Uterus (tissue), 4 donors: ENCODE measurements around the gene EXOC4. TPM values are rescaled to one million over a fixed set of nuclear protein-coding genes. Genes with fewer than 3 reads are reported as not detected.

Experiments
- DNase-seq, 2 donors: peaks; one replicate each; pipeline ENCODE4 v3.0.0-alpha.2; 2019 to 2020
- H3K27ac ChIP-seq, 2 donors: fragments of 200-600 bp; sonication (generic); 1 replicate in 1 of 2; 2 replicates in 1 of 2; pipeline ENCODE4 v1.5.1; 2016 to 2018
- H3K27me3 ChIP-seq, 2 donors: fragments of 200-600 bp; sonication (generic); one replicate each; pipeline ENCODE4 v1.5.1; 2018 to 2019; ENCODE audit warnings: control low read depth in 1 of 2
- H3K36me3 ChIP-seq, 2 donors: fragments of 200-600 bp; sonication (generic); one replicate each; pipeline ENCODE4 v1.5.1; 2019; ENCODE audit warnings: control low read depth in 1 of 2
- H3K4me1 ChIP-seq, 2 donors: fragments of 200-600 bp; sonication (generic); one replicate each; pipeline ENCODE4 v1.5.1; 2018 to 2019; ENCODE audit warnings: control low read depth in 1 of 2
- H3K4me3 ChIP-seq, 2 donors: fragments of 200-600 bp; sonication (generic); 1 replicate in 1 of 2; 2 replicates in 1 of 2; pipeline ENCODE4 v1.5.1; 2018 to 2019; ENCODE audit warnings: mild to moderate bottlenecking in 1 of 2
- H3K9me3 ChIP-seq, 2 donors: fragments of 200-600 bp; sonication (generic); one replicate each; pipeline ENCODE4 v1.5.1; 2019; ENCODE audit warnings: control low read depth in 1 of 2
- POLR2A ChIP-seq, 2 donors: fragments of 450-650 bp; IDR thresholded peaks; one replicate each; pipeline ENCODE4 v1.6.1; 2016; ENCODE audit warnings: antibody characterized with exemption in 2 of 2, mild to moderate bottlenecking in 1 of 2, moderate library complexity in 1 of 2
- intact Hi-C: fragments of 100-400 bp; cut with DNase I; formaldehyde crosslinking; loops from one replicate; pipeline ENCODE4 v1.15.1; 2023; ENCODE audit warnings: low total_unique reads
- total RNA-seq, 4 donors: library from RNA; depleted of rRNA in 3 of 4; stranded (reverse); fragments of >200 nt in 3 of 4; gene quantifications; one replicate each; pipeline versions ENCODE4 v1.1.0 to v1.2.4, GENCODE V29; 2014 to 2023
- TF ChIP-seq, protein P1 (sequence below), 4 experiments: fragments of 200-600 bp in 2 of 4; fragments of 450-650 bp in 2 of 4; sonication (generic) in 2 of 4; IDR thresholded peaks; one replicate each; pipeline ENCODE4 v1.5.1; 2016 to 2019; ENCODE audit warnings: antibody characterized with exemption in 4 of 4, mild to moderate bottlenecking in 2 of 4, moderate library complexity in 1 of 4
- donor health status: DM: yes; HTN: yes; CAD: no.

Gene EXOC4
- total RNA-seq, 4 donors from 2014 or later, result 27.2 to 126 (median 65.4) TPM

DNA sequence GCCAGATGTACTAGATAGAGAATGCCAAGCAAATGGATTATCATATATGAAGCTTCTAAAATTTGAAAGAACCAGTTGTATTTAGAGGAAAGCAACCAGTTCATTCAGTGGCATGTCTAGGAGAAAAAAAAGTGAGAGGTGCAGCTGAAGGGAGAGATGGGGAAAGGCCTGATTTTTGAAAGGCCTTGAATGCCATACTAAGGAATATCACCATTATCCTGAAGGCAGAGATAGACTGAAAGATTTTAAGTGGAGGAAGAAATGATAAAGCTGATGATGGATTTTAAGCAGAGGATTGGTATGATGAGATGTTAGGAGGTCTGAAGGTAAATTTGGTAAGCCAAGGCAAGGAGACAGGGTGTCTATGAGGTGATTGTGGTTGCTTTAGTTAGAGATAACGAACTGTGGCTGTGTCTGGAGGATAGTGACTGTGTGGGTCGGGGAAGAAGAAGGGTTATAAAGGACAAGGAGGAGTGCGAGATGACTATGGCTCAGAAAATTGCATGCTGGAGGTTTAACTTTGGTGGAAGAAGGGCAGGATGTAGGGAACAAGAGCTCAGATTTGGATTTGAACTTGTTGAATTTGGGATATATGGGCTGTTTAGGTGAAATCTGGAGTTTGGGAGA, 330.8 kb downstream of the EXOC4 start:
- TF ChIP-seq, protein P1, sequence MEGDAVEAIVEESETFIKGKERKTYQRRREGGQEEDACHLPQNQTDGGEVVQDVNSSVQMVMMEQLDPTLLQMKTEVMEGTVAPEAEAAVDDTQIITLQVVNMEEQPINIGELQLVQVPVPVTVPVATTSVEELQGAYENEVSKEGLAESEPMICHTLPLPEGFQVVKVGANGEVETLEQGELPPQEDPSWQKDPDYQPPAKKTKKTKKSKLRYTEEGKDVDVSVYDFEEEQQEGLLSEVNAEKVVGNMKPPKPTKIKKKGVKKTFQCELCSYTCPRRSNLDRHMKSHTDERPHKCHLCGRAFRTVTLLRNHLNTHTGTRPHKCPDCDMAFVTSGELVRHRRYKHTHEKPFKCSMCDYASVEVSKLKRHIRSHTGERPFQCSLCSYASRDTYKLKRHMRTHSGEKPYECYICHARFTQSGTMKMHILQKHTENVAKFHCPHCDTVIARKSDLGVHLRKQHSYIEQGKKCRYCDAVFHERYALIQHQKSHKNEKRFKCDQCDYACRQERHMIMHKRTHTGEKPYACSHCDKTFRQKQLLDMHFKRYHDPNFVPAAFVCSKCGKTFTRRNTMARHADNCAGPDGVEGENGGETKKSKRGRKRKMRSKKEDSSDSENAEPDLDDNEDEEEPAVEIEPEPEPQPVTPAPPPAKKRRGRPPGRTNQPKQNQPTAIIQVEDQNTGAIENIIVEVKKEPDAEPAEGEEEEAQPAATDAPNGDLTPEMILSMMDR (IDR thresholded peaks at IDR 0.05), result no peak
- no peak for TF ChIP-seq POLR2A (IDR thresholded peaks at IDR 0.05)

DNA sequence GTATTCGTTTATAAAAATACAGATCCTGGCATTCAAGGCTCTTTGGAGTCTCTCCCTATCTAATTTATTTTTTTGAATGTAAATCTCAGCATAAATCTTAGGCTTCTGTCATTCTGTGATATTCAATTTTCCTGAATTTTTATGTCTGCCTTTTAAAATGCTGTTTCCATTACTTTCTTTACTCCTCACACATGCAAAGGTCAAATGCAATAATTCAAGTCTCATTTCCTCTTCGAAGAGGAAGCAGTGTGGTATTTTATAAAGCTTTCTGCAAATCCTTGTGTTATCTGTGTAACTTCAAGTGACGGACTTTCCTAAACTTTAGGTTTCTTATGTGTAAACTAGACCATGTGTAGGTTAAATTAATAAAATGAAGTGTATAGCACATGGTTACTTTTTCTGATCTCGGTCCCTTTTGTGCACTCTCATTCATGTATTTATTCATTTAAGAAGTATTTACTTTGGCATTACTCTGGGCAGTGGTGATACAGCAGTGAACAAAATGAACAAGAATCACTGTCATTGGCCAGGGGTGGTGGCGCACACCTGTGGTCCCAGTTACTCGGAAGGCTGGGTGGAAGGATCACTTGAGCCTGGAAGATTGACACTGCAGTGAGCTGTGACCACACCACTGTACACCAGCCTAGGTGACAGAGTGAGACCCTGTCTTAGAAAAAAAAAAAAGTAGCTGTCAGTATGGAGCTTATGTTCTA, 332.2 kb downstream of the EXOC4 start:
- no peaks in the 10 kb centered on the region for H3K36me3 ChIP-seq
- no peak overlapping the region for H3K27ac ChIP-seq
- no peak for DNase-seq
- no peaks in the 10 kb centered on the region for H3K27me3 ChIP-seq
- no peaks in the 10 kb centered on the region for H3K9me3 ChIP-seq
- H3K4me3 ChIP-seq, result no peak overlapping the region
- TF ChIP-seq, protein P1 (IDR thresholded peaks at IDR 0.05), result no peak
- intact Hi-C loops, result no loop called here
- no peaks in the 10 kb centered on the region for H3K4me1 ChIP-seq

More for the DNA sequence above, 330.8 kb downstream of the EXOC4 start:
- no peaks in the 10 kb centered on the region for H3K4me1 ChIP-seq
- no peaks in the 10 kb centered on the region for H3K9me3 ChIP-seq
- H3K27ac ChIP-seq, result no peak overlapping the region
- DNase-seq, result no peak
- no peaks in the 10 kb centered on the region for H3K27me3 ChIP-seq
- intact Hi-C loops, result no loop called here
- no peak overlapping the region for H3K4me3 ChIP-seq
- H3K36me3 ChIP-seq, result no peaks in the 10 kb centered on the region

DNA sequence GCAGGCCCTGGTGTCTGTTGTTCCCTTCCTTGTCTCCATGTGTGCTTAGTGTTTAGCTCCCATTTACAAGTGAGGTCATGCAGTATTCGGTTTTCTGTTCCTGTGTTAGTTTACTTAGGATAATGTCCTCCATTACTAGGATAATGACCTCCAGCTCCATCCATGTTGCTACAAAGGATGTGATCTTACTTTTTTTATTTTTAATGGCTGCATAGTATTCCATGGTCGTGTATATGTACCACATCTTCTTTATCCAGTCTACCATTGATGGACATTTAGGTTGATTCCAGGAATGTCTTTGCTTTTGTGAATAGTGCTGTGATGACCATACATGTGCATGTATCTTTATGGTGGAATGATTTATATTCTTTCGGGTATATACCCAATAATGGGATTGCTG, 333.4 kb downstream of the EXOC4 start:
- H3K36me3 ChIP-seq, result no peaks in the 10 kb centered on the region
- no peak overlapping the region for H3K4me3 ChIP-seq
- intact Hi-C loops, result no loop called here
- H3K9me3 ChIP-seq, result no peaks in the 10 kb centered on the region
- no peak overlapping the region for H3K27ac ChIP-seq
- no peak for TF ChIP-seq POLR2A (IDR thresholded peaks at IDR 0.05)
- TF ChIP-seq, protein P1 (IDR thresholded peaks at IDR 0.05), result no peak
- no peaks in the 10 kb centered on the region for H3K4me1 ChIP-seq
- DNase-seq, result no peak
- H3K27me3 ChIP-seq, result no peaks in the 10 kb centered on the region

DNA sequence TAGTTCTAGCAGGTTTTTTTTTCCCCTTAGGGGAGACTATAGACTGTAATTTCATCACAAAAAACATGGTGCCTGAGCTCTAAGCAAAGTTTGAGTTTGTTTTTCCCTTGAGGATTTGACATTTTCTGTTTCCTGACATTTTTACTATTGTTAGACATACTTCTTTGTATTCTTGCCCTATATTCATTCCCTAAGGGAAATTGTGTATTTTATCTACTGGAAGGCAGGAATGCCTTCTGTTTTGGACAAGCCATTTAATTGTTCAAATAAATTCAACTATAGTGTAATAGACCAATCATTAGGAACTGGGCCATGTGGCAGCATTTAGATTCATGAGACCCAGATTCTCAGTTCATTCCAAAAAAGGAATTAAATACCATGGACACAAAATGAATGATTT, 335.0 kb downstream of the EXOC4 start:
- TF ChIP-seq, protein P1 (IDR thresholded peaks at IDR 0.05), result no peak
- H3K36me3 ChIP-seq, result no peaks in the 10 kb centered on the region
- intact Hi-C loops, result no loop called here
- H3K27me3 ChIP-seq, result no peaks in the 10 kb centered on the region
- H3K4me1 ChIP-seq, result no peaks in the 10 kb centered on the region
- no peak overlapping the region for H3K4me3 ChIP-seq
- no peak for DNase-seq
- H3K27ac ChIP-seq, result no peak overlapping the region
- H3K9me3 ChIP-seq, result no peaks in the 10 kb centered on the region

DNA sequence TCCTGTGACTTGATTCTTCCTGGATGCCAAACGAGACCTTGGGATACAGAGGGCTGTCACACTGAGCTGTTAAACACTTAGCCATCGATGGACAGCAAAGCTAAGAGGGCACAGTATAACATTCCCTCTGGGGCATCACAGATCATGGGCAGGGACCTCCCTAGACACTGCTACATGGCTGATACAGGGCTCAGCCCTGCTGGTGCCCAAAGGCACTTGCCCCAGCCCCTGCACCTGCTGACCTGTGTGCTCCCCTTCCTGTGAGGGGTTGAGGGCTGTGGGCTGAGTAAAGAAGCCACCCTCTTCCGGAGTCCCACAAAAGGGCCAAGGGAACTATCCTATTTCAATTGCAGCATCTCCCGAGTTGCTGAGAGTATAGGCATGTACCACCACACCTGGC, 337.9 kb downstream of the EXOC4 start:
- no peaks in the 10 kb centered on the region for H3K9me3 ChIP-seq
- TF ChIP-seq POLR2A (IDR thresholded peaks at IDR 0.05), result no peak
- TF ChIP-seq, protein P1 (IDR thresholded peaks at IDR 0.05), result no peak
- H3K4me1 ChIP-seq, result no peaks in the 10 kb centered on the region
- no peaks in the 10 kb centered on the region for H3K36me3 ChIP-seq
- H3K27me3 ChIP-seq, result no peaks in the 10 kb centered on the region
- DNase-seq, result no peak
- H3K27ac ChIP-seq, result no peak overlapping the region
- no peak overlapping the region for H3K4me3 ChIP-seq
- intact Hi-C loops, result no loop called here
